B cell (primary cell): ENCODE data around the gene ZMYND10.

ENCODE experiments used
- CTCF ChIP-seq: fragments of 200-600 bp; IDR thresholded peaks from one replicate; pipeline ENCODE4 v1.8.0; 2022; ENCODE audit warnings: antibody characterized with exemption, mild to moderate bottlenecking
- EZH2 ChIP-seq: IDR thresholded peaks from 2 replicates; pipeline ENCODE4 v1.6.1; 2012; ENCODE audit warnings: borderline replicate concordance, low read depth, mild to moderate bottlenecking, moderate library complexity, low read length; ENCODE audit not compliant: insufficient read depth, poor library complexity, severe bottlenecking

- TF ChIP-seq CTCF, result no peak
- TF ChIP-seq EZH2, result no peak
These were observed 19.7 kb upstream of the ZMYND10 start for GRCh38 chr3:50365080-50365841.
